GM21360 (cell line): ENCODE results near the gene THAP7.
"Not testable (repeated sequence)": the region's sequence is repeated elsewhere in the genome, so short reads cannot be mapped to it uniquely, and the experiment has no call there.

Experiments used
- ATAC-seq: cut with Tn5 transposase; IDR thresholded peaks from one replicate; pipeline ENCODE4 v1.9.1; 2021; ENCODE audit warnings: mild to moderate bottlenecking, moderate library complexity; ENCODE audit not compliant: unreplicated experiment

Gene THAP7

GRCh38 chr22:21013657-21014201 is 11.8 kb upstream of the THAP7 start:
- ATAC-seq: no peak

- no peak for ATAC-seq
These were observed 10.8 kb upstream of the THAP7 start for GRCh38 chr22:21012446-21013407.

GRCh38 chr22:21010426-21011113 is 8.7 kb upstream of the THAP7 start:
- ATAC-seq: no peak

DNA sequence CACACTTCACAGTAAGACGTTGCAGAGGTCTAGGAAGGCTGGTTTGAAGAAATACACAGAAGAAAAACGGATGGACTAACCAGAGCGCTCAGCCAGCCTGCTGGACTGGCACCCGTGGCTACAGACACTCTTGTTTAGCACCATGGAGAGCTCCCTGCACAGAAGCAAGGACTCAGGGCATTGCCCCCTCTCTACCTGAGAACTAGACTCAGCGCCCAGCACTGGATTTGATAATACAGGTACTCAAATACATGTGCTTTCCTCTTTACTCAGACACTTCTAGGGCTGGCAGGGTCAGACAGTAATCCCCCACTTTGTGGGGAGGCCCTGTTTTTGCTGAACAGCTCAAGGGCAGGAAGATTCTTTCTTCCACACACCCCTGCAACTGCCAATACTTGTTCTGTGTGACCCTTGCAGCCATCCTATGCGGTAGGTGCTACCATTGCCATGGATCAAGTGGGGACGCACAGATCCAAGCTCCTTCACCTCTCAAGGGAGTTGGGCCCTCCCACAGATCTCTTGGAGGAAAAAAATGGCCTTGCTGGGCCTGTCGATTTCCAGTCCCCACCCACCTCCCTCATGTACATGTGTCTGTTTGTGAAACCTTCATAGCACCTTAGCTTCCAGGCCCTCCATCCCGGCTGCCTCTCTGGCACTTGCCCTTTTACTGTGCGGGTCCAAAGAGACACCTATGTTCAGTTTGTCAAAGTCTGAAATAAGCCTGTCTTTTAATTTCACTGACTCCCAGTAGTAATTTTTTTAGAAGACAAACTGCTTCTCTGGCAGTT is 7.9 kb upstream of the THAP7 start:
- ATAC-seq: no peak

DNA sequence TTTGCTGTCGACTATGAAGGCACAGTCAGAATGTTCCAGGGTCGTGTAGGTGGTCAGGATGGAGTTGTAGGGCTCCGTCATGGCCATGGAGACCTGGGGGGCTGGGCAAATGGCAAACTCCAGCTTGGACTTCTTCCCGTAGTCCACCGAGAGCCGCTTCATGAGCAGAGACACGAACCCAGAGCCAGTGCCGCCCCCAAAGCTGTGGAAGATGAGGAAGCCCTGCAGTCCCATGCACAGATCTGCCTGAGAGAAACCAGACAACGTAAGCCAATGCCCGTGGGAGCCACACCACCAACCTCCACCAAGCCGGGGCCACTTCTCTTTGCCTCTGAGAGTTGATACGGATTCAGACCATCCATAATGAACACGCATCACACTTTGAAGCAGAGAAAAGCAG is 7.3 kb upstream of the THAP7 start:
- not testable (repeated sequence) for ATAC-seq

- no peak for ATAC-seq
These were observed 1.9 kb upstream of the THAP7 start for GRCh38 chr22:21003782-21004181.

- no peak for ATAC-seq
These were observed 824 bp downstream of the THAP7 start for GRCh38 chr22:21000987-21001600.

DNA sequence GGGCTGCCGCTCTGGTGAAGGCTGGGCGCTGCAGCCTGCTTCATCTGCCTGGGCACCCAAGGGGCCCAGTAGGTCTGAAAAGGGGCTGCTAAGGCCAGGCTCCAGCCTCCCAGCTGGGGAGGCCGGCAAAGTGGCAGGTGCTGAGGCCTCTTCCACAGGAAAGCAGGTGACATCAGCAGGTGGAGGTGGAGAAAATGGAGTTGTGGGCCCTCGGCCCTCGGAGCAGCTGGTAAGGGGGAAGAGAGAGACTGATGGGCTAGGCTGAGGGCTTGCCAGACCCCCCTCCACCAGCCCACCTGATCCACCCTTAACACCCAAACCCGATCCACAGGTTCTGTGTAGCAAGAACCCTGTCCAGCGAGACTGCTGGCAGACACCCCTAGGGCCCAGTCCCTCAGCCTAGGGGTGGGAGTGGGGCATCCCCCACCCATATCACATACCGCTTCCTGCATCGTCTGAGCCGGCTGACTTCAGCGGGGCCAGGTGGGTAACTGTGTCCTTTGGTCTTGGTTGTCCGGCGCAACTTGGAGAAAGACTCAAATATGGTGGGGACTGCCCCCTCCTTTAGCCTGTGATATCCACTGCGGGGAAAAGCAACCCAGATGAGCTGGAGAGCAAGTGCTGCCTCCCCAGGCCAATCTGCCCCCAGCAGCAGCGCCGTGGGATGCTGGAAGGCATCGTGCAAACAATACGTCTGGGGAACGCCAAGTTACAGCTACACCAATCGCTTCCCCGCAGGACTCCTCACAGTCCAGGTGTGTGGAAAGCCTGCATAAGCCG is 1.5 kb downstream of the THAP7 start:
- no peak for ATAC-seq

GRCh38 chr22:20999350-21000206 is 2.3 kb downstream of the THAP7 start:
- no peak for ATAC-seq

GRCh38 chr22:20998411-20999336 is 3.2 kb downstream of the THAP7 start:
- ATAC-seq: no peak

DNA sequence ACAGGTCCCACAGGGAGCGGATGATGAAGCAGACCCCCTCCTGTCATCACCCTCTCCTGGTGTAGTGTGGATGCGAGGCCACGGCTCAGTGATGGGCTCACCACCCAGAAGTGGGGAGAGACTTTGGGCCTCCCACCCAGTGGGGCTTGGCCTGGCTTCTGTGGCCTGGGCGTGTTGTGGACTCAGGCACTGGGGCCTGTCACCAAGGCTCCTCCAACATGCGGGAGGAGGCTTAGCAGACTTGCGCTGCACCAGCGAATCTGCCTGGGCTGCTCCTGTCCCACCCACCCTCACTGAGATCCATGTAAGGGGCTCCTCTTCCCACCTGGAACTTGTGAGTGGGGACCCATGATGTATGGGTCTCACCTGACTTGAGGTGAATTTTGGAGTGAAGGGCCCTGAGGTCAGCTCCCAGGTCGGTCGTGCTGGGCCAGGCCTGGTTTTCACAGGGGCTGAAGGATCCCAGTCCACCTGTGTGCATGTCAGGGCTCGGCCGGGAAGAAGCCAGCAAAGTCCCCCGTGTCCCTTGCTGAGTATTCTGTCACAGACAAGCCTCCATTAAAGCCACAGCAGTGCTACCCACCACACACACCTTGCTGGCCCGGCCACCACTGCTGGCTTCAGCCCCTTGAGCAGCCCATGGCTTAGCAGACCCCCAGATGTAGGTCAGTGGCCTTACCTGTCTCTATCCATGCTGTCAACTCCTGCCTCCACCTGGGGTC is 4.2 kb downstream of the THAP7 start:
- no peak for ATAC-seq

- ATAC-seq: no peak
These were observed 5.1 kb downstream of the THAP7 start for GRCh38 chr22:20996598-20997535.

GRCh38 chr22:20996031-20996410 is 5.9 kb downstream of the THAP7 start:
- ATAC-seq: no peak

GRCh38 chr22:20995329-20996030 is 6.4 kb downstream of the THAP7 start:
- ATAC-seq: no peak

- no peak for ATAC-seq
These were observed 7.0 kb downstream of the THAP7 start for GRCh38 chr22:20994902-20995241.
